Esophagus muscularis mucosa (tissue), 4 donors: ENCODE results near the gene C22orf15. TPM values are rescaled to one million over a fixed set of nuclear protein-coding genes. Genes with fewer than 3 reads are reported as not detected.

Source experiments
- DNase-seq: peaks from one replicate; pipeline ENCODE4 v3.0.0-alpha.2; 2017; ENCODE audit errors: extremely low spot score
- H3K27ac ChIP-seq, 4 donors: fragments of 200-600 bp; sonication (generic); replicated peaks in 1 of 4; 1 replicate in 3 of 4; 2 replicates in 1 of 4; pipeline ENCODE4 v1.5.1; 2016 to 2019; ENCODE audit warnings: mild to moderate bottlenecking in 1 of 4
- H3K27me3 ChIP-seq, 4 donors: fragments of 200-600 bp; sonication (generic); one replicate each; pipeline versions ENCODE4 v1.5.1 to v1.6.0; 2016 to 2019
- H3K36me3 ChIP-seq, 4 donors: fragments of 200-600 bp; sonication (generic); one replicate each; pipeline ENCODE4 v1.5.1; 2016 to 2019
- H3K4me1 ChIP-seq, 4 donors: fragments of 200-600 bp; sonication (generic); one replicate each; pipeline ENCODE4 v1.5.1; 2016 to 2019
- H3K4me3 ChIP-seq, 4 donors: fragments of 200-600 bp; sonication (generic); 1 replicate in 2 of 4; 2 replicates in 2 of 4; pipeline ENCODE4 v1.5.1; 2016 to 2019; ENCODE audit warnings: mild to moderate bottlenecking in 4 of 4, moderate library complexity in 1 of 4
- H3K9me3 ChIP-seq, 4 donors: fragments of 200-600 bp; sonication (generic); 1 replicate in 3 of 4; 2 replicates in 1 of 4; pipeline ENCODE4 v1.5.1; 2016 to 2019
- EP300 ChIP-seq: sonication (generic); formaldehyde crosslinking; IDR thresholded peaks from one replicate; pipeline ENCODE4 v1.6.1; 2017; ENCODE audit warnings: antibody characterized with exemption
- POLR2A ChIP-seq: fragments of 450-650 bp; IDR thresholded peaks from one replicate; pipeline ENCODE4 v1.6.1; 2017; ENCODE audit warnings: antibody characterized with exemption, moderate library complexity, mild to moderate bottlenecking, low read depth
- POLR2AphosphoS5 ChIP-seq, 2 donors: sonication (generic); formaldehyde crosslinking; IDR thresholded peaks; one replicate each; pipeline ENCODE4 v1.6.1; 2017; ENCODE audit warnings: antibody characterized with exemption in 2 of 2
- WGBS: methylation state at CpG from one replicate; pipeline ENCODE4 v1.1.5; 2018; 5-methylcytosine and 5-hydroxymethylcytosine counted together
- intact Hi-C: fragments of 100-400 bp; cut with DNase I; formaldehyde crosslinking; loops from one replicate; pipeline ENCODE4 v1.15.1; 2023
- total RNA-seq, 4 donors: library from RNA; depleted of rRNA; stranded (reverse); fragments of >200 nt; gene quantifications; one replicate each; pipeline versions ENCODE4 v1.1.0 to v1.2.1, GENCODE V29; 2016
- TF ChIP-seq, protein P1 (sequence below), 3 experiments: fragments of 200-600 bp in 2 of 3; fragments of 450-650 bp in 1 of 3; sonication (generic) in 2 of 3; IDR thresholded peaks; one replicate each; pipeline ENCODE4 v1.5.1; 2017 to 2019; ENCODE audit warnings: antibody characterized with exemption in 3 of 3, mild to moderate bottlenecking in 2 of 3, moderate library complexity in 1 of 3

C22orf15 gene
- total RNA-seq, 4 donors from 2014 or later = 0.58 TPM; not detected in 3

DNA sequence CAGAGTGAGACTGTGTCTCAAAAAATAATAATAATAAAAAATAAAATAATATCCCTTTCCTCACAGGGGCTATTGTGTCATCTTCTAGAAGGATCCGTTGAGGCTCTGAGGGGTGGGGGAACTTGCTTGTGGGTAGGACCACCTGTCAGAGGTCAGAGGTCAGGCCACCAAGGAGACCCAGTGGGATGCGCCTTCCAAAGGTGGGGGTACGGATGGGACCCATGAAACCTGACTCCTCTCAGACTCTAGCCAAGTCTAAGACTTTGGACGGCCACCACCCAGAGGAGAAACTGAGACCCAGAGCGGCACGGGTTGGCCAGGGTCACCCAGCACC lies 9.5 kb downstream of the C22orf15 start:
- Histone ChIP-seq H3K4me1 (peaks cover 46 to 82% (median 74%) of the 10 kb centered on the region in 4 donors), H3K4me3 (peak overlapping the region; percentile 63 to 72 (median 67)), H3K27me3 (no peaks in the 10 kb centered on the region), H3K27ac (peak overlapping the region; percentile 69 to 79 (median 74)), H3K36me3 (no peaks in the 10 kb centered on the region), H3K9me3 (no peaks in the 10 kb centered on the region)
- no peak for DNase-seq
- WGBS = 22% methylated on average over 3 of the region's 6 CpGs
- TF ChIP-seq, protein P1, sequence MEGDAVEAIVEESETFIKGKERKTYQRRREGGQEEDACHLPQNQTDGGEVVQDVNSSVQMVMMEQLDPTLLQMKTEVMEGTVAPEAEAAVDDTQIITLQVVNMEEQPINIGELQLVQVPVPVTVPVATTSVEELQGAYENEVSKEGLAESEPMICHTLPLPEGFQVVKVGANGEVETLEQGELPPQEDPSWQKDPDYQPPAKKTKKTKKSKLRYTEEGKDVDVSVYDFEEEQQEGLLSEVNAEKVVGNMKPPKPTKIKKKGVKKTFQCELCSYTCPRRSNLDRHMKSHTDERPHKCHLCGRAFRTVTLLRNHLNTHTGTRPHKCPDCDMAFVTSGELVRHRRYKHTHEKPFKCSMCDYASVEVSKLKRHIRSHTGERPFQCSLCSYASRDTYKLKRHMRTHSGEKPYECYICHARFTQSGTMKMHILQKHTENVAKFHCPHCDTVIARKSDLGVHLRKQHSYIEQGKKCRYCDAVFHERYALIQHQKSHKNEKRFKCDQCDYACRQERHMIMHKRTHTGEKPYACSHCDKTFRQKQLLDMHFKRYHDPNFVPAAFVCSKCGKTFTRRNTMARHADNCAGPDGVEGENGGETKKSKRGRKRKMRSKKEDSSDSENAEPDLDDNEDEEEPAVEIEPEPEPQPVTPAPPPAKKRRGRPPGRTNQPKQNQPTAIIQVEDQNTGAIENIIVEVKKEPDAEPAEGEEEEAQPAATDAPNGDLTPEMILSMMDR (IDR thresholded peaks at IDR 0.05) = no peak
- TF ChIP-seq EP300 = no peak
- TF ChIP-seq POLR2AphosphoS5 (IDR thresholded peaks at IDR 0.05) = no peak
- TF ChIP-seq POLR2A = no peak
- intact Hi-C loops = no loop called here

DNA sequence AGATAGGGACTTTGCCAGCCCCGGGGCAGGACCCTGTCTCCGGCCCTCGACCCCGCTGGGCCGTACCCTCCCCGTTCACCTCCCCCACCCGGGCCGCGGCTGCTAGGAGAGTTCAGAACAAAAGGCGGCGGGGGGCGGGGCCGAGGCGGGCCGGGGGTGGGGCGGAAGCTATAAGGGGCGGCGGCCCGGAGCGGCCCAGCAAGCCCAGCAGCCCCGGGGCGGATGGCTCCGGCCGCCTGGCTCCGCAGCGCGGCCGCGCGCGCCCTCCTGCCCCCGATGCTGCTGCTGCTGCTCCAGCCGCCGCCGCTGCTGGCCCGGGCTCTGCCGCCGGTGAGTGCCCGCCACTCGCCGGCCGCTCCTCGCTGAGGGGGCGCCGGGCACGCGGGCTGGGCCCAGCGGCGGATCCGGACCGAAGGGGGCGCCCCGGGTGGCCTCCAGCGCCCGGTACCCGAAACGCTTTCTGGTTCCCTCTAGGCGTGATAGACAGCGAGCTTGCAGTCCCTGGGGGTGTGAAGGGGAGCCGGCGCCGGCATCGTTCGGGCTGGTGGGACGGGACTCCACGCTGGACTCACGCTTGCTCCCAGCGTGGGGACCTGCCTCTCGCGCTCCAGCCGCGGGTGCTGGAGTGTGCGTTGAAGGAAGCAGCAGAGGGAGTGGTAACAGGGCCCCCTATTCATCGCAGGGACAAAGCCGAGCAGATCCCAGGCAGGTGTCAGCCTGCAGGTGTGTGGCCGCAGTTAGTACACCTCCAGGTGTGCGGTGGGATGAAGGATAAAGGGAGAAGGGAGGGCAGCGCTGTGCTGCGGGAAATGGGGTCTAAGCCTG lies 10.1 kb downstream of the C22orf15 start, which contains the start of gene MMP11:
Gene MMP11 (plus strand): TSS at position 201 of the 825 bp plus-strand sequence. CDS start 22 bp downstream, at position 223.
- H3K27ac ChIP-seq = peak within 1 kb of the TSS; percentile 69 to 79 (median 74)
- WGBS = 25% methylated on average over 9 of the region's 79 CpGs
- no peaks in the 10 kb centered on the region for H3K9me3 ChIP-seq
- intact Hi-C loops = no loop called here
- TF ChIP-seq POLR2A = no peak
- no peak for TF ChIP-seq EP300
- no peak for TF ChIP-seq POLR2AphosphoS5 (IDR thresholded peaks at IDR 0.05)
- TF ChIP-seq, protein P1 (IDR thresholded peaks at IDR 0.05) = peak in 2 of 3 experiments; percentile 3 to 10
- no peaks in the 10 kb centered on the region for H3K36me3 ChIP-seq
- no peaks in the 10 kb centered on the region for H3K27me3 ChIP-seq
- DNase-seq = no peak
- H3K4me1 ChIP-seq = peaks cover 48 to 83% (median 75%) of the 10 kb centered on the region in 4 donors
- peak within 1 kb of the TSS; percentile 63 to 72 (median 67) for H3K4me3 ChIP-seq

DNA sequence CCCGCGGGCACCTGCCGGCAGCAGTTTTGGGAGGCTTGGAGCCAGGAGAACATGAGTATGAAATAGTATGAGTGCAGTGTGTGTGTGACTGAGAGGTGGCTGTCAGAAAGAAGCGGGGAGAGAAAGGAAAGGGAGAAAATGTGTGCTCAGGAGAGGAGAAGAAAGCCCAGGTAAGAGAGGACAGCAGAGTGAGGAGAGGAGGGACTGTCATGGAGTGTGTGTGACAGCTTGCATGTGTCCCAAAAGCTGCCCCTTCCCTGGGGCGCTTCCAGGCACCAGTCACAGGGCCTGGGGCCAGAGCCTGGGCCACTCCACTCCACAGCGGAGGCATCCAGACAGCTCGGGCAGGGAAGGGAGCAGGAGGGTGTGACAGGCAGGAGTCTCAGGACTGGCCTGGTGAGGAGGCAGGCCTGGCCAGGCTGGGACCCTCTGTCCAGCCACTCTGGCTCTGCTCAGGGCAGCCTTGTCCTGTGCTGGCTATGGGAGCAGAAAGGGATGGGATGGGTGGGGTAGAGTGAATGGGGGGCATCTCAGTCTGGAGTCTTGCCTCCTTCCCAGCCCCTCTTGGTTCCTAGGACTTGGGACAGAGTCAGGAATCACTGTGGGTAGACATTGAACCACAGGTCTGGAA lies 10.8 kb downstream of the C22orf15 start:
- Histone ChIP-seq H3K9me3 (no peaks in the 10 kb centered on the region), H3K4me1 (peaks cover 49 to 82% (median 73%) of the 10 kb centered on the region in 4 donors), H3K27ac (peak overlapping the region; percentile 5 to 79 (median 73)), H3K27me3 (no peaks in the 10 kb centered on the region), H3K36me3 (no peaks in the 10 kb centered on the region), H3K4me3 (peak overlapping the region; percentile 63 to 72 (median 67))
- intact Hi-C loops = no loop called here
- no peak for TF ChIP-seq EP300
- no peak for TF ChIP-seq POLR2AphosphoS5 (IDR thresholded peaks at IDR 0.05)
- TF ChIP-seq POLR2A = no peak
- TF ChIP-seq, protein P1 (IDR thresholded peaks at IDR 0.05) = no peak
- 59% methylated on average over 7 of the region's 7 CpGs for WGBS
- DNase-seq = no peak

DNA sequence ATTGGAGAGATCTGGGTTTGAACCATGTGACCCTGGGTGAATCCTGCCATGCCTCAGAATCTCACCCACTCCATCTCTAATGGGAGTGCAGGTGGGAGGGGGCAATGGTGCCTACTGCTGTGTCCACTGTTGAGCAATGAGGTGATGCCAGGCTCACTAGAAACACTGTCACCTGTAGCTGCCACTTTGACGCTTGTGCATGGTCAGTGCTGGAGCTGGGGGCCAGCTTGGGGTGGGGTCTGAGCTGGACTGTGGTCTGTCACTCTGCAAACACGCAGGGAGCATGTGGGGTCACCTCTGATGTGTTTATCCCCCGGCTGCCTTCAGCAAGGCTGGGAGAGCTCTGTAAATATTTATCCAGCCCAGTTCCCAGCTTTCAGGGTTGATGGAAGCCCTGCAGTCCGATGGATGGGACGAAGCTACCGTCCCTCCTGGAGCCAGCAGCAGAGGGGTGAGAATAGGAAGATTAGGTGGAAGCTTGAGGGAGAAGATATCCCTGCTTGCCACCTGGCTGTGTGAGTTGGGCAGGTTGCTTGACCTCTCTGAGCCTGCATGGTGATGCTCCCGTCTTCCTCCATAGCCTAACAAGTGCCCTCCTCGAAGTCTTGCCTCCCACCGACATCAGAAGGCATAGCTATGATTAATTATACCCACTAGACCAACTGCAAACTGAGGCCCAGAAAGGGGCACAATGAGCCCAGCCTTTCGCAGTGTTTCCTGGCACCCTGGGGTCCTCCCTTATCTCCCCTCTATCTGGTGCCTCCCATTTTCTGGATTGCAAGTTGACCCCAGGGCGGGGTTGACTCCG lies 11.5 kb downstream of the C22orf15 start:
- Histone ChIP-seq H3K27ac (peak overlapping the region in 1 of 4 donors; percentile 3), H3K4me3 (no peak overlapping the region), H3K36me3 (no peaks in the 10 kb centered on the region), H3K4me1 (peaks cover 44 to 74% (median 66%) of the 10 kb centered on the region in 4 donors), H3K9me3 (no peaks in the 10 kb centered on the region), H3K27me3 (no peaks in the 10 kb centered on the region)
- intact Hi-C loops = no loop called here
- TF ChIP-seq EP300 = no peak
- TF ChIP-seq, protein P1 (IDR thresholded peaks at IDR 0.05) = no peak
- TF ChIP-seq POLR2AphosphoS5 (IDR thresholded peaks at IDR 0.05) = no peak
- no peak for TF ChIP-seq POLR2A
- DNase-seq = no peak
- WGBS = 56% methylated on average over 8 of the region's 12 CpGs
